Measurements from ENCODE around the gene KCTD11.

The KCTD11 gene

GRCh38 chr17:7351665-7352502, at the start of gene KCTD11:
KCTD11 (plus strand) TSS chr17:7352162.
- DNase-seq: peak; percentile 88 to 97 (median 95)

- no peak for DNase-seq
Observed at GRCh38 chr17:7304179-7304578, 47.8 kb upstream of the KCTD11 start.

- DNase-seq: peak; percentile 100
Observed at GRCh38 chr17:7306911-7307685, 44.9 kb upstream of the KCTD11 start, which contains the start of gene EIF5A. EIF5A (plus strand) TSS chr17:7307628; CDS start chr17:7309636, 2,008 bp downstream.

GRCh38 chr17:7307686-7308624, 44.0 kb upstream of the KCTD11 start:
- DNase-seq: peak; percentile 71 to 89 (median 75)

- peak; percentile 89 to 91 (median 90) for DNase-seq
Observed at GRCh38 chr17:7308625-7309433, 43.1 kb upstream of the KCTD11 start.

GRCh38 chr17:7309628-7310027, 42.3 kb upstream of the KCTD11 start:
- no peak for DNase-seq

GRCh38 chr17:7311110-7311705, 40.8 kb upstream of the KCTD11 start:
- DNase-seq: no peak

GRCh38 chr17:7312432-7313087, 39.4 kb upstream of the KCTD11 start:
- DNase-seq: no peak

- DNase-seq: no peak
Observed at GRCh38 chr17:7313088-7313889, 38.7 kb upstream of the KCTD11 start.

- DNase-seq: no peak
Observed at GRCh38 chr17:7313890-7314718, 37.9 kb upstream of the KCTD11 start.

- peak; percentile 90 to 95 (median 93) for DNase-seq
Observed at GRCh38 chr17:7314719-7315569, 37.0 kb upstream of the KCTD11 start, which contains the start of gene GPS2. GPS2 (minus strand) TSS chr17:7315360; CDS start chr17:7315052, 308 bp downstream.

GRCh38 chr17:7315570-7316235, 36.3 kb upstream of the KCTD11 start:
- DNase-seq: no peak

- no peak for DNase-seq
Observed at GRCh38 chr17:7317161-7317803, 34.7 kb upstream of the KCTD11 start.

GRCh38 chr17:7318121-7318860, 33.7 kb upstream of the KCTD11 start:
- no peak for DNase-seq

- no peak for DNase-seq
Observed at GRCh38 chr17:7321466-7321865, 30.5 kb upstream of the KCTD11 start.
